HG02763 (cell line): Measurements from ENCODE around the gene TBC1D4.
A peak's percentile ranks its signal among the peaks of the same experiment; 100 is the strongest.

Source experiments
- ATAC-seq: cut with Tn5 transposase; IDR thresholded peaks from one replicate; pipeline ENCODE4 v1.9.1; 2021; ENCODE audit warnings: mild to moderate bottlenecking, moderate library complexity; ENCODE audit not compliant: unreplicated experiment

TBC1D4 gene

DNA sequence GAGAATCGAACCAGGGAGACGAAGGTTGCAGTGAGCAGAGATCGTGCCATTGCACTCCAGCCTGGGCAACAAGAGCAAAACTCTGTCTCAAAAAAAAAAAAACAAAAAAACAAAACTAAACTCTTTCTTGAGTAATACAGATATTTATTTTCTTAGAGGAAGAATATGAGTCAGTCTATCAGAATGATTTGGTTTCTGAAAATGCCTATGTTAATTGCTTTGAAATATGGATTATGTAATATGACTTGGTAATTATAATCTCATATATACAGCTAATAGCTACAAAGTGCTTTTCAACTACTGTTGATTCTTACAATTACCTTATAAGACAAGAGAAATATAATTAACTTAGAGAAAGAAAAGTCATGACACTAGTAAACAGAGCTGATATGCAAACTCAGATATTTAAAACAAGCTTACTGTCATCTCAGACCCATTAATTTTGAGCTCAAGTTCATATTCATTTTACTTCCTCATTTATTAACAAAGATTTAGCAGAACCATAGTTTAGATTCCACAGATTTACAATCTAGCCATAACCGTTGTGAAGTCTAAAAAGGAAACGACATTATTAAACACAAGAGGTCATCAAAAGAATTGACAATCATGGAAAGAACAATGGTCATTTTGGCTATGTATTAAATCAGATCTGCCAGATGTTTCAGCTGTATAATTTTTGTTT lies 88.0 kb downstream of the TBC1D4 start:
- ATAC-seq: no peak

GRCh38 chr13:75391432-75392100 lies 90.4 kb downstream of the TBC1D4 start:
- no peak for ATAC-seq

DNA sequence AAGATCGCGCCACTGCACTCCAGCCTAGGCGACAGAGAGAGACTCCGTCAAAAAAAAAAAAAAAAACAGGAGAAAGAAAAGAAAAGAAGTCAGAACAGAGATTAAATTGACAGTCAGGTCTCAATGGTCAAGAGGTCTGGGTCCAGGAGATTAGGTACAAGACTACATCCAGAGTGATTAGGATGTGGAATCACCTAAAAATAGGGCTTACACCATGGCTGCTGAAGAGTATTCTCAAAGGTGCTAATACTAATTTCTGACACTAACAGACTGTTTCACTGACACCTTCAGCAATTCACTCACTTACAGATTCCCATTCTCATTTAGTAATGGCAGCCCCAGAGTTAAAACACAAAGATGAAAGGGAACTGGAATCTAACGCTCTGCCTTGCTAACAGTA lies 91.7 kb downstream of the TBC1D4 start:
- no peak for ATAC-seq

DNA sequence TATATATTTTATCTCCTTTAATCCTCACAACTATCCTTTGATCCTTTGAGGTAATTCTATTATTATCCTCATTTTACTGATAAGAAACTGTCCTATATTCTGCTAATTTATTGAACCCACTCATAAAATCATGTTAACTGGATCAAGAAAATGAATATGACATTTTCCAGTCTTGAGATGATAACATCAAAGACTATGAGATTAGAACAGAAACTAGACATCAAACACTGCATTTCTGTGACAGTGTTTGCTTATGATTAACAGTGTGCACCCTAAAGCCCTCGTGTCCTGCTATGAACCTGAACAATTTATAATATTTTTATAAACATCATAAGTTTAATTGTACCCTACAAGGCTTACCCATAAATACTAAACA lies 96.3 kb downstream of the TBC1D4 start:
- ATAC-seq: no peak

DNA sequence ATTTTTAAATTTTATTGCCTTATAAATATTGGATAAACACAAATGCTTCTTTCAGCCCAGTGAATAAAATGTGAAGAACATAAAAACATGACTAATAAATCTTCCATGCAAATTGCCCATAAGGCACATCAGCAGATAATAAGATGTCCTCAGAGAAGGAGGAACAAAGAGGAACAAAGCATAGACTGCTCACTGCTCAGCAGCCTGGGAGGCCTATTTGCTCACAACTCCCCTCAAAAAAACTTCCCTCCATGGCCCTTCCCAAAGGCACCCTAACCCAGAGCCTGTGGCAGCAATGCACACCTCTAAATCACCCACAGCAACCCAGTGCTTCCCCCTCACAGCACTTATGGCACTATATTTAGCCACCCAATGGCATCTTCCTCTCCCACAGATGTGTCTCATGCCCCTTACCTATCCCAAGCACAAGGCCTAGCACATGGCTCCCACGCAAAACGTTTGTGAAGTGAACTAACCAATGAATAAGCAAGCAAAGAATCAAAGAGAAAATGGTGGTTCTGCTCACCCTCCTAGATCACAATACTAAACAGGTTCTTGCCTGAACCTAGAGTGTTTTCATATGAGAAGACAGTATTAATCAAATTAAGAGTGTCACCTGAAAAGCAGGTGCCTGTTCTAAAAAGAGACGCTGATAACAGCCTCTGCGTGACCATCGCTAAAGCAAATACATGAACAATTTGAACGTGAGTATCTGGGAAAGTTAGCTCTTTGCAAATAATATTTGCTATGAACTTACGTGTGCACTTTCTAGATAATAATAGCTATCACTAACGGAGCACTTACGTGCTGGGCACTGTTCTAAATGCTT lies 96.9 kb downstream of the TBC1D4 start:
- ATAC-seq: no peak

- ATAC-seq: no peak
Observed at GRCh38 chr13:75383064-75383715, 98.8 kb downstream of the TBC1D4 start.

DNA sequence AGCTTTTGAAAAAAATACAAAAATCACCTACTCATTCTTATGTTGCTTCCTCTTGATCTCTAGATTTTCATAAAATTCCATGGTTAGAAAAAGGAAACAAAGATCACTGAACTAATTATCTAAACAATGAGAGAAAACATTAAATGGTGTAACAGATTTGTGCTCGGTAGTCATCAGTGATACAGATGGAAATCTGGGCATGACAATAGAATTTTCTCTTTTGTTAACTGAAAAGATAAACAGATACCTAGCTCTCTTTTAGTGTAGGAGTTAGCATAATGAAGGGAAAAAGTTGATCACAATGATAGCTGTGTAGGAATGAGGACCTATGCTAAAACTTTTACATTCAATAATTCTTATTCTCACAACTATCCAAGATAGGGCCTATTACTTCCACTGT lies 103.7 kb downstream of the TBC1D4 start:
- ATAC-seq: no peak

DNA sequence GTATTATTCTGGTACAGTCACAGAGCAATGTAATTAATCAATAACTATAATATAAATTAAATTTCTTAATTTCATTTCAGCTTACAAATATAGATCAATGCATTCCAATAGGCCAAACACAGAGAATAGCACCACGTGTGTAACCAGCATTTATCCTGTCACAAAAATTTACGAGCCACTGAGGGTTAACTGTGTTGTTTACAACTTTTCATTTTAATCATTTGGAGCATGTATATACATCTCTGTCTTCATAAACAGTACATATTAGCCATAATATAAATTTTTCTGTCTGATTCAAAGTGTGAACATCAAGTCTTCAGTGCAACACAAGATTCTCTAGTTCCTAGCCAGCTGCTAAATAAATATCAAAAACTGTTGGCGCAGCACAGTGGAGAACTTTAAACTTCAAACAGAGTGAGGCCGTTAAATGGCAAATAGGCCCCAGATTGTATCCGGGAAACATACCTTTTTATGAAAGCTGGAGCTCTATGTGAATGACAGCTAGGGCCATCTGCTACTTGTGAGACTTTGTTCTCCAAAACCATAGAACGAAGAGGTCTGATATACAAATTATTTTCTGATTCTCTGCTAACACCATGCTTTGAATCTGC lies 105.1 kb downstream of the TBC1D4 start:
- ATAC-seq: no peak

GRCh38 chr13:75375329-75375728 lies 106.6 kb downstream of the TBC1D4 start:
- no peak for ATAC-seq

DNA sequence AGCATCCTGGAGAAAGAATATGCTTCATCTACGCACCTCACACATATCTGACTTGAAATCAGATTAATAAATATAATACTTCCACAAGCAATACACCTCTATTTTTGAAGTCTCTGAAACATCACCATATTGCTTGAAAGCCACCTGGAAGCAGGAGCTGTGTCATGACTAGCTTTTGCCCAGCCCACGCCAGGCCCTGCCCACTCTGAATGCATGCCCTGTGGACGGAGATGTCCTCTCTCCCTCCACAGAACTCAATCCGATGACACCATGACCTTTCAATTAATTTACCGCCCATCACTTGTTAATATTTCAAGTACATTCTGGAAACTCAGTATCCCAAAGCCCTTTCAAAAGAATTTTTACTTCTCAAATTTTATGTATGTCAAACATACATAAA lies 108.0 kb downstream of the TBC1D4 start:
- ATAC-seq: no peak

- no peak for ATAC-seq
Observed at GRCh38 chr13:75372923-75373841, 108.8 kb downstream of the TBC1D4 start.

GRCh38 chr13:75372517-75372916 lies 109.5 kb downstream of the TBC1D4 start:
- peak; percentile 57 for ATAC-seq

DNA sequence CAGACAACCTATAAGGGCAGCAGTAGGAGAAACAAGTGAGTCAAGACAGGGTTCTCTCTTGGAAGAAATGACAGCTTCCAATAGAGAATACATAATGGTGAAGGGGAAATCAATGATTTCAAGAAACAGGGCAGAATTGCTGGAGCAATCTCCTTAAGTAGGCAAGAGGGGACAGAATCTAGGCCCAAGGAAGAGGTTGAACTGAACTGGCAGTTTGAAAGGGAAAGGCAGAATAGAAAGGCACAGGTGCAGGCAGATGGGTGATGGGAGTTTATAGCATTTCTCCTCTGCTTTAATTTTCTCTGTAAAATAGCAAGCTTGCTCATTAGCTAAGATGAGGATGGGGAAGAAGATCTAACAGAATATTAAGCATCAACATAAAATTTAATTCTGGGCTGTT lies 110.8 kb downstream of the TBC1D4 start:
- ATAC-seq: no peak

DNA sequence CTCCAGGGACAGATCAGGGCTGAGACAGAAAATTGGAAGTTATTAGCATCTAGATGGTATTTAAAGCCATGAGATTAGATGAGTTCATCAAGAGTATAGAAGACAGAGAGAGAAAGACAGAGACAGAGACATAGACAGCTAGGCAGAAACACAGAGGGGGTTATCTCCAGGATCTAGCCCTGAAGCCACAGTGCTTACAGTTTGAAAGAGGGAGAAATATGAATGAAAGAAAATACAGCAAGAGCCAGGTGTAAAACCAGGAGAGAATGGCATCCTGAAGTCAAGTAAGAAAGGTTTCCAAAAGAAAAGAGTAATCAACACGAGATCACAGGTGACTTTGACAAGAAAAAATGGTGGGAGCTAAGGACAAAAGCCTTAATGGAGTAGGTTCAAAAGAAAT lies 111.2 kb downstream of the TBC1D4 start:
- ATAC-seq: no peak

DNA sequence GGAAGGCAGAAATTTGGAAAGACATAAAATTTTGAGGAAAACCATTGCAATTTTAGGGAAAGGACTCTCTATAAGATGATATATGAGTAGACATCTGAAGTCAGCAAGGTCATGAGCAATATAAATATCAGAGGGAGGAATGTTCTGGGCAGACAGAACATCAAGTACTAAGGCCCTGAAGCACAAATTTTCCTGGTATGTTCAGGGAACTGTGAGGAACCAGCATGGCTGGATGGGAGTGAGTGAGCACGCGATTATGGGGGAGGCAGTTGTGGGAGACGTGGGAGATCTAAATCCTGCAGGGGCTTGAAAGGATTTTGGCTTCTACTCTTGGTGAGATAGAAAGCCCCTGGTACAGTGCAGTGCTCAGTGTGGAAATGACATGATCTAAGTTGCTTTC lies 112.0 kb downstream of the TBC1D4 start:
- ATAC-seq: no peak

- ATAC-seq: no peak
Observed at GRCh38 chr13:75368167-75368566, 113.8 kb downstream of the TBC1D4 start.

- ATAC-seq: no peak
Observed at GRCh38 chr13:75366380-75367280, 115.3 kb downstream of the TBC1D4 start.

DNA sequence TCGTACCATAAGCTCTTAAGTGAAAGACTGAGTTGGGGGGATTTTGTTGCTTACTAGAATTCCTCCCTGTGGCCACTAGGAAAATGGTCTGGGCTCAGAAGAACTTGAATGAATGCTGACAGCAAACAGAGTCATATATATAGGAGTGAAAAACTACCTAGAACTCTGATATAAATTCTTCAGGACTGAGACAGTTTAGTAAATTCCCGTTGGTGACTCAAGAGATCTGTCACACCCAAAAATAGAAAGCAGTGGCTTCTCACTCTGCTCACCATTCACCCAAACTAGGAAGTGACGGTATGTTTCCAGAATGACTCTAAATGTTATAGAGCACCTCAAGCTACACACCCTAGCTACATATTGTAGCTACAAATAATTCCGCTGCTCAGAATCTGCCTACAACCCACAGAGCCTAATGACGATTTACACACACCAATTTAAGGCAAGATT lies 116.2 kb downstream of the TBC1D4 start:
- peak; percentile 95 for ATAC-seq
